22Rv1 (cell line): ENCODE results near the gene F3.

Source experiments
- H3K27ac ChIP-seq: fragments of 450-650 bp; 2 replicates; pipeline ENCODE4 v1.5.1; 2017
- ZFX ChIP-seq: fragments of 450-650 bp; IDR thresholded peaks from 2 replicates; pipeline ENCODE4 v1.6.1; 2017; ENCODE audit warnings: antibody characterized with exemption, borderline replicate concordance
- TF ChIP-seq, protein P1 (sequence below): fragments of 450-650 bp; IDR thresholded peaks from 2 replicates; pipeline ENCODE4 v1.5.1; 2017; ENCODE audit warnings: mild to moderate bottlenecking

Gene F3

DNA sequence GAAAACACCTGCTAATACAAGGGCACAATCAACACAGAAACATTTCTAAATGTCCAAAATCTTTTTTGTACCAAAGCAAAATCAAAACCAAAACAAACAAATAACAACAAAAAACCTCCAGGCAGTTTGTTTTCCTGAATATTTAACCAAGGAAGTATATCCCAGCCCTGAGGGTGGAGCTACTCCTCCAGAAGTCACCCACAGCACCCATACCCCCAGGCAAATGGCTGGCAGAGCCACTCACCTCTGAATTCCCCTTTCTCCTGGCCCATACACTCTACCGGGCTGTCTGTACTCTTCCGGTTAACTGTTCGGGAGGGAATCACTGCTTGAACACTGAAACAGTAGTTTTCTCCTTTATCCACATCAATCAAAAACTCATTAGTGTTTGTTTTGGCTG lies 9.5 kb downstream of the F3 start:
- 0 out of 2 replicates have a peak overlapping the region, but pooled peaks have one; percentile 10 for H3K27ac ChIP-seq
- TF ChIP-seq ZFX: no peak
- TF ChIP-seq, protein P1, sequence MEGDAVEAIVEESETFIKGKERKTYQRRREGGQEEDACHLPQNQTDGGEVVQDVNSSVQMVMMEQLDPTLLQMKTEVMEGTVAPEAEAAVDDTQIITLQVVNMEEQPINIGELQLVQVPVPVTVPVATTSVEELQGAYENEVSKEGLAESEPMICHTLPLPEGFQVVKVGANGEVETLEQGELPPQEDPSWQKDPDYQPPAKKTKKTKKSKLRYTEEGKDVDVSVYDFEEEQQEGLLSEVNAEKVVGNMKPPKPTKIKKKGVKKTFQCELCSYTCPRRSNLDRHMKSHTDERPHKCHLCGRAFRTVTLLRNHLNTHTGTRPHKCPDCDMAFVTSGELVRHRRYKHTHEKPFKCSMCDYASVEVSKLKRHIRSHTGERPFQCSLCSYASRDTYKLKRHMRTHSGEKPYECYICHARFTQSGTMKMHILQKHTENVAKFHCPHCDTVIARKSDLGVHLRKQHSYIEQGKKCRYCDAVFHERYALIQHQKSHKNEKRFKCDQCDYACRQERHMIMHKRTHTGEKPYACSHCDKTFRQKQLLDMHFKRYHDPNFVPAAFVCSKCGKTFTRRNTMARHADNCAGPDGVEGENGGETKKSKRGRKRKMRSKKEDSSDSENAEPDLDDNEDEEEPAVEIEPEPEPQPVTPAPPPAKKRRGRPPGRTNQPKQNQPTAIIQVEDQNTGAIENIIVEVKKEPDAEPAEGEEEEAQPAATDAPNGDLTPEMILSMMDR: peak; percentile 46

DNA sequence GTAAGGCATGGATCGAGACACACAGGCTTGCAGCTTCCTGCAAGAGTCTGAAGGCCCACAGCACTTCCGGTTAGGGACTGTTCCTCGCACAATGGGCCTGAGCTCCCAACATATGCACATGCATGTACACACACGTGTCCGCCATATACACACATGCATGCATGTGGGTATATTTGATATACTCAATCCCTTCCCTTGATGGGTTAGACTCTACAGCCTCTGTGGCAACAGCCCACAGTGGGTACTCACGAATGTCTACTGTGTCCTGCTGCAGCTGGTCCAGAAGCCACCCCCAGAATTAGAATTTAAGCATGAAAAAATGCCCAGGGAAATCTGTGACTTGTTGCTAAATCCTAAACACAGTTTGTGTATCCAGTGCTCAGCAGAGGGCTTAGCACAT lies 9.9 kb downstream of the F3 start:
- TF ChIP-seq ZFX: no peak
- TF ChIP-seq, protein P1: no peak

GRCh38 chr1:94530373-94530878 lies 11.1 kb downstream of the F3 start:
- no peak for TF ChIP-seq ZFX
- TF ChIP-seq, protein P1: no peak
- H3K27ac ChIP-seq: no peak overlapping the region

More for the DNA sequence above, 9.9 kb downstream of the F3 start:
- no peak overlapping the region for H3K27ac ChIP-seq

GRCh38 chr1:94529416-94529815 lies 12.1 kb downstream of the F3 start:
- H3K27ac ChIP-seq: no peak overlapping the region
- TF ChIP-seq, protein P1: no peak
- TF ChIP-seq ZFX: no peak

GRCh38 chr1:94528826-94529225 lies 12.7 kb downstream of the F3 start:
- H3K27ac ChIP-seq: no peak overlapping the region

GRCh38 chr1:94528299-94528698 lies 13.3 kb downstream of the F3 start:
- TF ChIP-seq, protein P1: no peak
- TF ChIP-seq ZFX: no peak
- no peak overlapping the region for H3K27ac ChIP-seq

More at GRCh38 chr1:94528826-94529225, 12.7 kb downstream of the F3 start:
- no peak for TF ChIP-seq ZFX
- TF ChIP-seq, protein P1: no peak

GRCh38 chr1:94527447-94528031 lies 14.0 kb downstream of the F3 start:
- no peak for TF ChIP-seq ZFX
- TF ChIP-seq, protein P1: peak; percentile 8; the same call in 1 of the 2 replicates
- H3K27ac ChIP-seq: no peak overlapping the region
